Activated effector memory CD4-positive, alpha-beta T cell treated with Interleukin-2 at 50 U/mL for 16 hours (primary cell): Measurements from ENCODE around the gene DMAP1.
"Not testable (repeated sequence)": the region's sequence is repeated elsewhere in the genome, so short reads cannot be mapped to it uniquely, and the experiment has no call there.

Experiments used
- DNase-seq: peaks from one replicate; pipeline ENCODE4 v3.0.0-alpha.2; 2020

DMAP1 gene

DNA sequence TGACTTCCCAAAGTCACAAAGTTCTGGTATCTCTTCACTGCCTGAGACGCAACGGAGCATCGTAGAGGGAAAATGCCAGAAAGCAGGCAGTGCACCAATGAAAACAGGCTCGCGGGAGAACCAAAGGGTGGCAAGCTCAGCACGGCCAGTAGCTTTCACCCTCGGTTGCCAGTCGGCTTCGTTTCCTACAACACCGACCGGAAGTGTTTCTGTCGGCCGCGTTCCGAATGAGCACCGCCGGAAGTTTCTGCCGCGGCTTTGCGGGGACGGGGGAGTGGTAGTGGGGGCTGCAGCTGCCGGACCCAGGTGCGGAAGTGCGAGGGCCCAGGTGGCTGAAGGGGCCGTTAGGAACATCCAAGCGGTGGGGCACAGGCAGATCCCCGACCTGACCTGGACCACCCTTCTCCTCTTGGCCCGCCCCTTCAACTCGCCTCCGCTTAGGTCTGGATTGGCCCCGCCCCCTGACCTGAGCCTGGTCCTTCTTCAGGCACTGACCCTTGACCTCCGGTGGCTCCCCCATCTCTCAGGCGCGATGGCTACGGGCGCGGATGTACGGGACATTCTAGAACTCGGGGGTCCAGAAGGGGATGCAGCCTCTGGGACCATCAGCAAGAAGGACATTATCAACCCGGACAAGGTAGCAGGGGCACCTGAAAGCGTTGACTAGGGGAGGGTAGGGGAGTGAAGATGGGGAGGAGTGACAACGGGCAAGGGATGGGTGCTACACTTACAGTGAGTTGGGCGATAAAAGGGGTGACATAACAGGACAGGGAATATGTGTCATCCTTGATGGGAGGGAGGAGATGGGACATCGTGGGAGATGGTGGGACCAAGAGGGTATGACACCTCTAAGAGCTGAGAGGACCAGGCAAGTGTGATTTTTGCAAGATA, at the start of gene DMAP1:
Gene DMAP1 (plus strand): TSS at position 250 of the 891 bp plus-strand sequence. CDS start 283 bp downstream, at position 533.
- peak; percentile 81 for DNase-seq

- DNase-seq, result no peak
Observed at GRCh38 chr1:44168520-44169098, 44.7 kb upstream of the DMAP1 start.

- DNase-seq, result no peak
Observed at GRCh38 chr1:44170281-44170823, 42.9 kb upstream of the DMAP1 start.

DNA sequence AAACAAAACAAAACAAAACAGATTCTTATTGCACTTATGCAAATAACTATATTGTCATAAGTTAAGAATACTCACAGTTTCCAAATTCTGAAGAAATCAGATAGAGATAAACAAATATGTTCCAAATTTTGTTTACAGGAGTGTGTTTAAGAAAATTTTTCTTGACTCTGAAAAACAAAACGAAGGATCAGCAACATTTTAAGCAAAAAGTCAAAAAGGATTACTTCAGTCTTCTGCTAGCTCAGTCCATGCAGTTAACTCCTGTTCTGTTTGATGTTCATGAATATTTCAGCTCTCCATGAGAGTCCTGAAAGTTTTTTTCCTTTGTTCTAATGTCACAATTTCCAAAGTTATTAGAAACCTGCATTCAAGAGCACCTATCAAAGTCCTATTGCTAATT, 38.6 kb upstream of the DMAP1 start:
- no peak for DNase-seq

DNA sequence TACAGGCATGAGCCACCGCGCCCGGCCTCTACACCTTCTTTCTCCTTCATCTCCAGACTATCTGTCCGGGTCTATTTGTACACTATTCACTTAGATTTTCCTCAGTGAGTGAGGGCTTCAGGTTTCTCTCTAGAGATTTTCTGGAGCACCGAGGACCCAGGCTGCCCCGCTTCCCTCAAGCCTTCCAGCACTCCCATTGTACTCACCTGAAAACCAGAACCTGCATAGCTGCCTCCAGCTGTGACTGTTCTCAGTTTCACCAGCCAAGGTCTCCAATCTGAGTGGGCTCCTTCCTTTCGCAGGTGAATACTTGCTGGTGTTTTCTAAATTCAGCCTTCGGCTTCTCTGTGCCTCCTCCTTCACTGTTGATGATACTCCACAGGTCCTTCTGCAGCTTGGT, 12.9 kb upstream of the DMAP1 start:
- no peak for DNase-seq

- DNase-seq, result not testable (repeated sequence)
Observed at GRCh38 chr1:44206545-44206944, 6.7 kb upstream of the DMAP1 start.

DNA sequence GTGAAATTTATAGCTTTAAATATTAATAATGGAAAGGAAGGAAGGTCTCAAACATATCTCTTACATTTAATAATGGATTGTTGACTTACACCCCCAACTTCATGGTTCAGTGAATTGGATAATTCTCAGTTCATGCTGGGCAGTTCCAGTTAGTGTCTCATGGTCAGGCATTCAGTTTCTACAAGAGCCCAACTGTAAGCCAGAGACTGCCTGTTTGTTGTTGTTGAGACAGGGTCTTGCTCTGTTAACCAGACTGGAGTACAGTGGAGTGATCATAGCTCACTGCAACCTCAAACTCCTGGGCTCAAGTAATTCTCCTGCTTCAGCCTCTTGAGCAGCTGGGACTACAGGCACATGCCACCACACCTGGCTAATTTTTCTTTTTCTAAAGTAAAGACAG, 5.0 kb upstream of the DMAP1 start:
- no peak for DNase-seq

DNA sequence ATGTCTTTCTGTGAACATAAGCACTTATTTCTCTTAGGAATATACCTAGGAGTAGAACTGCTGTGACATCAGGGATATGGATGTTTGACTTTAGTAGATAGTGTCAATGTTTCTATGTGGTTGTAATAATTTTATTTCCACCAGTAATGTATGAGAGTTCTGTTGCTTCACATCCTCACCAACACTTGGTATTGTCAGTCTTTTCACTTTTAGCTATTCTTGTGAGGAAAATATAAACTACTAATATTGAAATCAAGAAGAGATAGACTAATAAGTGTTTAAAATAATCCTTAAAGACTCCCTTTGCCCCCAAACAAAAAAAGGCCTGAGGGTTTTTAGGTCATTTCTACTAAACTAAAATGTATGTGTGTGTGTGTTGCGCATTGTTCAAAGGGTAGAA, 2.7 kb upstream of the DMAP1 start:
- no peak for DNase-seq

GRCh38 chr1:44212355-44213221, 683 bp upstream of the DMAP1 start:
- DNase-seq, result peak; percentile 24

DNA sequence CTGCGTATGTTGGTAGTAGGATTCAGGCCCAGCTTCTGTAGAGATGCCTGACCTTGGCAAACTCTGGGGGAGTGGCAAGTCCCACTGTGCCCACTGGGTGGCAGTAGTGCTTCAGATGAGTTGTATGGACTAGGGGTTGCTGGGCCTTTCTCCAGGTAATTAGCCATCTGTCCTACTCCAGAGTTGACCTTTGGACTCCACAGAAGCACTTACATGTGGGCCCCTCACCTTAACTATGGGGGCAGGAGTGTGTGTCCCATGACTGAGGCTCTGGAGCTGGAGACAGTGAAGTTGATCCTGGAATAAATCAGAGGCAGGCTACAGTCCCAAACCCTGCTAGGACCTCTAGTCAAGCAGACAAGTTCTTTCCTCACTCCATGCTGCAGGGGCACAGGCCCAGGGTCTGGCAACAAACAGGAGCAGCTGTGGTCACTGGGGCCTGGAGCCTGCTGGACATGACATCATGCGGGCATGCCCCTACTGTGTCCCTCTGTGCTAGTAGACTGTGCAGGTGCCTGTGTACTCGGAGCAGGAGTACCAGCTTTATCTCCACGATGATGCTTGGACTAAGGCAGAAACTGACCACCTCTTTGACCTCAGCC, 4.6 kb downstream of the DMAP1 start:
- peak; percentile 53 for DNase-seq

DNA sequence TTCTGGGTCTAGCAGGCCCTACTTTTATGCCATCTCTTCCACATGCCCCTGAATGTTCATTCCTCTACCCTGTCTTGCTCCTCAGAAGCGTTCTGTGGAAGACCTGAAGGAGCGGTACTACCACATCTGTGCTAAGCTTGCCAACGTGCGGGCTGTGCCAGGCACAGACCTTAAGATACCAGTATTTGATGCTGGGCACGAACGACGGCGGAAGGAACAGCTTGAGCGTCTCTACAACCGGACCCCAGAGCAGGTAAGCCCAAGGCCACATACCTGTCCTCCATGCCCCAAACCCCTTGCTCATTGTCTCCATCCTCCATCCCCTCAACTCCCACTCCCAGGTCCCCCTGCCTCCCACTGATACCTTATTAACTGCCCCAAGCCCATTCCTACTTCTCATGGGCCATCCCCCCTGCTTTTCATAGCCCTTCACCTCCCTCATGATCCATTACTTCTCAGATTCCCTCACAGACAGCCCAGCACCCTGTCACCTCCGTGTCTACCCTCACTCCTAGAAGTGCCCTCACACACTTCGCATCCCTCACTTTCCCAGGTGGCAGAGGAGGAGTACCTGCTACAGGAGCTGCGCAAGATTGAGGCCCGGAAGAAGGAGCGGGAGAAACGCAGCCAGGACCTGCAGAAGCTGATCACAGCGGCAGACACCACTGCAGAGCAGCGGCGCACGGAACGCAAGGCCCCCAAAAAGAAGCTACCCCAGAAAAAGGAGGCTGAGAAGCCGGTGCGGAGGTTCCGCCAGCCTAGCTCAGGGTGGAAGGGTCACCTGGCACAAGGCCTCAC, 5.4 kb downstream of the DMAP1 start:
- no peak for DNase-seq

- DNase-seq, result no peak
Observed at GRCh38 chr1:44219301-44219626, 6.0 kb downstream of the DMAP1 start.

- no peak for DNase-seq
Observed at GRCh38 chr1:44220001-44220751, 6.9 kb downstream of the DMAP1 start.

GRCh38 chr1:44220755-44221154, 7.5 kb downstream of the DMAP1 start:
- DNase-seq, result no peak

DNA sequence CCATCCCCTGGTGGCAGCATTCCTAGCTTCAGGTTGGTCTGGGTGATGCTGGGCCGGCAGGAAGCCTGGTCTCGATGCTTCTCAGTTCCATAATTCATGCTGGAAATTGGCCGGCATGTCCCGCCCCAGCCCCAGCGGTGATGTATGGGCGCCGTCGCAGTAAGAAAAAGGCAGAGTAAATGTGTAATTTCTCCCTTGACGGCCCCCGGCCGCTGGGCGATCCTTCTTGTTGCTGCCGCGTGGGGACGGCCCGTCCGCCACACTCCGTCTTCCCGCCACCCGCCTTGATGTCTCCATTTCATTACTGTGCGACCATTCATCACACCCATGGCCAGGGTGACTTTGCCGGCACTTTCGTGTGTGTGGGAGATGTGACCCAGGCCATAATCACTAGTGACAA, 8.5 kb downstream of the DMAP1 start:
- DNase-seq, result no peak

DNA sequence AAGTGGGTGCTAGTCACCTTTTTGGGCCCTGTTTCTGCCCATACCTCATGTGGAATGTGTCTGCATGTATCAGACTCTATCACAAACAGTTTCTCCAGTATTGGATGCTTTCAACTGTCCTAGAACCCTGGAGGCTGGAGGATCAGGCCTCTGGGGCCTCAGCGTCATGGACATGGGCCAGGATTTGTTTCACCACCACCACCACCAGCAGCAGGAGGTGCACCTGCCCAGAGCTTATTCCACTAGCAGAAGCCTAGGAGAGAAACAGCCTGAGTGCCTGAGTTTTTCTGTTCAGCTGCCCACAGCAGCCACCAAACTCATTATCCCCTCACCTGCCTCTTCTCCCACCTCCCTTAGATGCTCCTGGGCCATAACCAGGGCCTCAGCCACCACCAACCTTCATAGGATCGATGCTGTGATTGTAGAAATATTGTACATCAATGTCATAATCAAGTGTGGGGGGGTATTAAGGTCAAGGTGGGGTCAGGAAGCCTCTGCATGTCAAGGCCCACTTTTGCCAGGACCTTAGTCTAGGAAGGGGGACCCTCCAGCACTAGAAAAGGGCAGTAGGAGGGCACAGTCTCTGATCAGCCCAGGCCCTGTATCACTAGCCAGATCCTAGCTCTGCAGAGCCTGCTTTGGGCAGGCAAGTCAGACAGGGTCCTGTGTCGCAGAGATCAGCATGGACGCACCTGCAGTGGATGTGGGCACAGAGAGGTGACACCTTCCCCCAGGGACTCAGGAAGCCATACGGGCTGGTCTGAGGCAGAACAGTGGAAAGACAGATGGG, 9.3 kb downstream of the DMAP1 start:
- no peak for DNase-seq

- no peak for DNase-seq
Observed at GRCh38 chr1:44223187-44223610, 9.9 kb downstream of the DMAP1 start.

- no peak for DNase-seq
Observed at GRCh38 chr1:44225761-44226160, 12.5 kb downstream of the DMAP1 start.

GRCh38 chr1:44227211-44227610, 13.9 kb downstream of the DMAP1 start:
- no peak for DNase-seq

- DNase-seq, result no peak
Observed at GRCh38 chr1:44228218-44228617, 14.9 kb downstream of the DMAP1 start.
